Measurements from ENCODE around the gene OR7C2.
A peak's percentile ranks its signal among the peaks of the same experiment; 100 is the strongest.

The OR7C2 gene

GRCh38 chr19:14979476-14980255, 38.4 kb downstream of the OR7C2 start, which contains the start of gene SLC1A6:
TSS of gene SLC1A6 (minus strand) at chr19:14979864. CDS start at chr19:14972910, 6,954 bp downstream.
- peak; percentile 18 for DNase-seq

GRCh38 chr19:14985133-14985532, 43.8 kb downstream of the OR7C2 start:
- DNase-seq = peak; percentile 5
